HepG2 (cell line): ENCODE measurements around the gene CDHR5. TPM values are rescaled to one million over a fixed set of nuclear protein-coding genes. Genes with fewer than 3 reads are reported as not detected.

Source experiments
- ATF7 ChIP-seq, 2 experiments: fragments of 450-650 bp in 1 of 2; sonication (generic) in 1 of 2; formaldehyde crosslinking in 1 of 2; IDR thresholded peaks; 2 replicates each; pipeline versions ENCODE4 v1.4.0 to v1.6.1; 2016 to 2020; ENCODE audit warnings: antibody characterized with exemption in 1 of 2, mild to moderate bottlenecking in 1 of 2, missing genetic modification reagents in 1 of 2
- FLYWCH1 ChIP-seq: sonication (generic); formaldehyde crosslinking; IDR thresholded peaks from 2 replicates; pipeline ENCODE4 v1.8.1; 2023; ENCODE audit warnings: mild to moderate bottlenecking, missing genetic modification reagents
- GATAD1 ChIP-seq: IDR thresholded peaks from 2 replicates; pipeline ENCODE4 v1.6.1; 2016; ENCODE audit warnings: missing genetic modification reagents, missing compliant biosample characterization
- GZF1 ChIP-seq: sonication (generic); formaldehyde crosslinking; IDR thresholded peaks from 2 replicates; pipeline ENCODE4 v1.5.1; 2020; ENCODE audit warnings: mild to moderate bottlenecking, missing genetic modification reagents
- HBP1 ChIP-seq: IDR thresholded peaks from 2 replicates; pipeline ENCODE4 v1.6.1; 2016; ENCODE audit warnings: low read depth, control low read depth
- HDAC2 ChIP-seq: sonication (generic); formaldehyde crosslinking; IDR thresholded peaks from 2 replicates; pipeline ENCODE4 v1.4.0; 2020; ENCODE audit warnings: missing genetic modification reagents
- NFKB2 ChIP-seq: sonication (generic); formaldehyde crosslinking; IDR thresholded peaks from 2 replicates; pipeline ENCODE4 v1.4.0; 2020; ENCODE audit warnings: missing genetic modification reagents, borderline replicate concordance
- PRDM10 ChIP-seq: sonication (generic); formaldehyde crosslinking; IDR thresholded peaks from 2 replicates; pipeline ENCODE4 v1.4.0; 2020; ENCODE audit warnings: low read depth, missing genetic modification reagents
- REST ChIP-seq, 2 experiments: IDR thresholded peaks; 2 replicates each; pipeline ENCODE4 v1.6.1; 2011 to 2012; ENCODE audit warnings: low read length in 2 of 2, borderline replicate concordance in 1 of 2, low read depth in 1 of 2, mild to moderate bottlenecking in 1 of 2, moderate library complexity in 1 of 2
- RXRA ChIP-seq: sonication (generic); formaldehyde crosslinking; IDR thresholded peaks from 2 replicates; pipeline ENCODE4 v1.5.1; 2020; ENCODE audit warnings: missing genetic modification reagents
- TBX3 ChIP-seq: fragments of 450-650 bp; IDR thresholded peaks from 2 replicates; pipeline ENCODE4 v1.6.1; 2017; ENCODE audit warnings: antibody characterized with exemption, mild to moderate bottlenecking, inconsistent platforms, borderline replicate concordance
- THAP11 ChIP-seq: IDR thresholded peaks from 2 replicates; pipeline ENCODE4 v1.6.1; 2016; ENCODE audit warnings: missing biosample characterization, missing genetic modification reagents
- YEATS2 ChIP-seq: sonication (generic); formaldehyde crosslinking; IDR thresholded peaks from 2 replicates; pipeline ENCODE4 v1.4.0; 2020; ENCODE audit warnings: missing genetic modification reagents, borderline replicate concordance
- ZFP37 ChIP-seq: sonication (generic); formaldehyde crosslinking; IDR thresholded peaks from 2 replicates; pipeline ENCODE4 v1.4.0; 2020; ENCODE audit warnings: missing genetic modification reagents, borderline replicate concordance
- ZFP62 ChIP-seq: sonication (generic); formaldehyde crosslinking; IDR thresholded peaks from 2 replicates; pipeline ENCODE4 v1.4.0; 2020; ENCODE audit warnings: missing genetic modification reagents
- ZKSCAN8 ChIP-seq: IDR thresholded peaks from 2 replicates; pipeline ENCODE4 v1.6.1; 2016; ENCODE audit warnings: borderline replicate concordance, missing genetic modification reagents, missing compliant biosample characterization
- ZNF282 ChIP-seq: fragments of 450-650 bp; IDR thresholded peaks from 2 replicates; pipeline ENCODE4 v1.6.1; 2018; ENCODE audit not compliant: partially characterized antibody
- ZNF331 ChIP-seq: sonication (generic); formaldehyde crosslinking; IDR thresholded peaks from 2 replicates; pipeline ENCODE4 v1.4.0; 2020; ENCODE audit warnings: missing genetic modification reagents
- ZNF772 ChIP-seq: sonication (generic); formaldehyde crosslinking; IDR thresholded peaks from 2 replicates; pipeline ENCODE4 v1.5.0; 2020; ENCODE audit warnings: mild to moderate bottlenecking, missing genetic modification reagents
- ZNF780A ChIP-seq: sonication (generic); formaldehyde crosslinking; IDR thresholded peaks from 2 replicates; pipeline ENCODE4 v1.8.0; 2022; ENCODE audit warnings: mild to moderate bottlenecking, missing genetic modification reagents, moderate library complexity
- polyA plus RNA-seq, 8 experiments: library from polyadenylated mRNA; depleted of rRNA in 3 of 8; stranded (reverse) in 7 of 8; unstranded in 1 of 8; fragments of >200 nt; fragmentation: Illumina TruSeq in 4 of 8; extraction: Trizol in 4 of 8; gene quantifications; 2 replicates each; pipeline versions ENCODE4 v1.2.1 to v1.2.3, GENCODE V29; 2011 to 2016; ENCODE audit warnings: low read depth in 4 of 8, missing spikeins in 1 of 8, mixed read lengths in 1 of 8; ENCODE audit not compliant: insufficient read depth in 1 of 8
- total RNA-seq, 5 experiments: library from RNA; depleted of rRNA; stranded (reverse); fragments of >200 nt; fragmentation: Illumina TruSeq; extraction: Trizol; gene quantifications; 2 replicates each; pipeline ENCODE4 v1.2.3, GENCODE V29; 2016; ENCODE audit warnings: low read depth in 1 of 5

Gene CDHR5
- total and polyA plus RNA-seq, 2 of the 13 experiments (the other 11 are each of a cell fraction or from before 2014, with no cell fraction given), result 0.46 to 0.71 TPM

- TF ChIP-seq GATAD1 (peak; percentile 89), THAP11 (CRISPR knock-in tag) (peak; percentile 87), ZNF331 (CRISPR knock-in tag) (0 out of 2 replicates have a peak, but pooled peaks have one; percentile 28), TBX3 (peak; percentile 16; the same call in 1 of the 2 replicates), GZF1 (CRISPR knock-in tag) (no peak), ZKSCAN8 (CRISPR knock-in tag) (peak; percentile 63; the same call in 1 of the 2 replicates), ZFP37 (CRISPR knock-in tag) (no peak), NFKB2 (CRISPR knock-in tag) (peak; percentile 36; the same call in 1 of the 2 replicates), RXRA (0 out of 2 replicates have a peak, but pooled peaks have one; percentile 47), HBP1 (peak; percentile 45; the same call in 1 of the 2 replicates), HDAC2 (CRISPR knock-in tag) (peak; percentile 39; the same call in 1 of the 2 replicates), YEATS2 (peak; percentile 45; the same call in 1 of the 2 replicates), ZNF282 (no peak), ZNF772 (CRISPR knock-in tag) (peak; percentile 37; the same call in 1 of the 2 replicates), REST (IDR thresholded peaks at IDR 0.05; ENCODE audit: borderline replicate concordance in 1 of 2, low read depth in 1 of 2, low read length in 2 of 2) (peak in 1 of 2 experiments; percentile 28; a peak in 1 of 4 replicates), ZFP62 (CRISPR knock-in tag) (no peak), ATF7 (IDR thresholded peaks at IDR 0.05) (peak; percentile 90), ATF7 (CRISPR knock-in tag; IDR thresholded peaks at IDR 0.05) (no peak), FLYWCH1 (CRISPR knock-in tag) (0 out of 2 replicates have a peak, but pooled peaks have one; percentile 50), PRDM10 (CRISPR knock-in tag) (peak; percentile 99), ZNF780A (CRISPR knock-in tag) (no peak)
Observed at GRCh38 chr11:575996-576768, 48.6 kb downstream of the CDHR5 start, which contains the start of gene PHRF1 (continued).
